ENCODE data around the gene BCAT1.
"Not testable (repeated sequence)": the region's sequence is repeated elsewhere in the genome, so short reads cannot be mapped to it uniquely, and the experiment has no call there.

The BCAT1 gene

DNA sequence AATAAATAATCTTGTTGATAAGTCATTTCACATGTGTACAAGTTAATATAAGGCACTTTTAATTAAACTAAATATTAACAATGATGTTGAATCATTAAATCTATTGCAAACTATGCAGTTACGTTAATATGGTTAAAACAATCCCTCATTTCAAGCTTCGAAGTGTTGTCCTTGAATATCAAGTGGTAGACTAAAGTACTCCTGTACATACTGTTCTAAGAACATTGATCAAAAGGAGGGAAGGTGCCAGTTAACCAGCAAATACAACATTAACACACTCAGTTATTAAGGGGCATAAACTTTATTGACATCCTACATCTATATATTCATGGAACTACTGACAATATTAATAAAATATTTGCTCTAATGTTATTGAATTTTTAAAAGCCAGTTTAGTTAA is 8.7 kb downstream of the BCAT1 start:
- no peaks in the 10 kb centered on the region for H3K9me2 ChIP-seq (replicated peaks; ENCODE audit: control insufficient read depth, low read length)
- no peak overlapping the region for H3K4me2 ChIP-seq (ENCODE audit: low read length)
- no peak overlapping the region for H3K4me3 ChIP-seq (ENCODE audit: low read length)
- H3F3A ChIP-seq (ENCODE audit: control insufficient read depth, insufficient read depth) = no peaks in the 10 kb centered on the region; the same call in 1 of the 2 replicates
- H3K9me3 ChIP-seq (ENCODE audit: control insufficient read depth, insufficient read depth, low read length) = no peaks in the 10 kb centered on the region
- H3K79me2 ChIP-seq (ENCODE audit: control insufficient read depth, low read length) = peaks cover 100% of the 10 kb centered on the region
- peaks cover 15% of the 10 kb centered on the region for H3K4me1 ChIP-seq (ENCODE audit: control insufficient read depth, low read length)
- H3K27ac ChIP-seq (ENCODE audit: low read depth, low read length) = no peak overlapping the region
- peaks cover 85% of the 10 kb centered on the region for H3K36me3 ChIP-seq (ENCODE audit: control insufficient read depth, low read length)
- H4K20me1 ChIP-seq (ENCODE audit: control insufficient read depth, insufficient read depth, low read depth, low read length) = peaks cover 21% of the 10 kb centered on the region
- no peaks in the 10 kb centered on the region for H3K27me3 ChIP-seq (ENCODE audit: control insufficient read depth, low read length)
- TF ChIP-seq EZH2phosphoT487 (IDR thresholded peaks at IDR 0.05; ENCODE audit: borderline replicate concordance, low read length) = no peak
- TF ChIP-seq, protein P1, sequence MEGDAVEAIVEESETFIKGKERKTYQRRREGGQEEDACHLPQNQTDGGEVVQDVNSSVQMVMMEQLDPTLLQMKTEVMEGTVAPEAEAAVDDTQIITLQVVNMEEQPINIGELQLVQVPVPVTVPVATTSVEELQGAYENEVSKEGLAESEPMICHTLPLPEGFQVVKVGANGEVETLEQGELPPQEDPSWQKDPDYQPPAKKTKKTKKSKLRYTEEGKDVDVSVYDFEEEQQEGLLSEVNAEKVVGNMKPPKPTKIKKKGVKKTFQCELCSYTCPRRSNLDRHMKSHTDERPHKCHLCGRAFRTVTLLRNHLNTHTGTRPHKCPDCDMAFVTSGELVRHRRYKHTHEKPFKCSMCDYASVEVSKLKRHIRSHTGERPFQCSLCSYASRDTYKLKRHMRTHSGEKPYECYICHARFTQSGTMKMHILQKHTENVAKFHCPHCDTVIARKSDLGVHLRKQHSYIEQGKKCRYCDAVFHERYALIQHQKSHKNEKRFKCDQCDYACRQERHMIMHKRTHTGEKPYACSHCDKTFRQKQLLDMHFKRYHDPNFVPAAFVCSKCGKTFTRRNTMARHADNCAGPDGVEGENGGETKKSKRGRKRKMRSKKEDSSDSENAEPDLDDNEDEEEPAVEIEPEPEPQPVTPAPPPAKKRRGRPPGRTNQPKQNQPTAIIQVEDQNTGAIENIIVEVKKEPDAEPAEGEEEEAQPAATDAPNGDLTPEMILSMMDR (IDR thresholded peaks at IDR 0.05; ENCODE audit: low read depth, low read length, poor library complexity, severe bottlenecking) = no peak

DNA sequence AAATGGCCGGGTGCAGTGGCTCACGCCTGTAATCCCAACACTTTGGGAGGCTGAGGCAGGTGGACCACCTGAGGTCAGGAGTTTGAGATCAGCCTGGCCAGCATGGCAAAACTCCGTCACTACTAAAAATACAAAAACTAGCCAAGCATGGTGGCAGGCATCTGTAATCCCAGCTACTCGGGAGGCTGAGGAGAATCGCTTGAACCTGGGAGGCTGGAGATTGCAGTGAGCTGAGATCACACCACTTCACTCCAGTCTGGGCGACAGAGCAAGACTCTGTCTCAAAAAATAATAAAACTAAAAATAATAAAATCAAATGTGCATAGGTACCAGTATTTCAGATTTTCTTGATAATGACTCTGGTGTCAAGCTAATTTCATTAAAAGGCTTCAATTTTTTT is 9.3 kb downstream of the BCAT1 start:
- H3K4me2 ChIP-seq (ENCODE audit: low read length); H3F3A ChIP-seq (ENCODE audit: control insufficient read depth, insufficient read depth); H3K27me3 ChIP-seq (ENCODE audit: control insufficient read depth, low read length); H3K9me2 ChIP-seq (replicated peaks; ENCODE audit: control insufficient read depth, low read length); H3K9me3 ChIP-seq (ENCODE audit: control insufficient read depth, insufficient read depth, low read length); H3K27ac ChIP-seq (ENCODE audit: low read depth, low read length); H3K4me3 ChIP-seq (ENCODE audit: low read length): not testable (repeated sequence)
- H3K4me1 ChIP-seq (ENCODE audit: control insufficient read depth, low read length) = peaks cover 10% of the 10 kb centered on the region
- peaks cover 21% of the 10 kb centered on the region for H4K20me1 ChIP-seq (ENCODE audit: control insufficient read depth, insufficient read depth, low read depth, low read length)
- peaks cover 100% of the 10 kb centered on the region for H3K79me2 ChIP-seq (ENCODE audit: control insufficient read depth, low read length)
- peaks cover 83% of the 10 kb centered on the region for H3K36me3 ChIP-seq (ENCODE audit: control insufficient read depth, low read length)

DNA sequence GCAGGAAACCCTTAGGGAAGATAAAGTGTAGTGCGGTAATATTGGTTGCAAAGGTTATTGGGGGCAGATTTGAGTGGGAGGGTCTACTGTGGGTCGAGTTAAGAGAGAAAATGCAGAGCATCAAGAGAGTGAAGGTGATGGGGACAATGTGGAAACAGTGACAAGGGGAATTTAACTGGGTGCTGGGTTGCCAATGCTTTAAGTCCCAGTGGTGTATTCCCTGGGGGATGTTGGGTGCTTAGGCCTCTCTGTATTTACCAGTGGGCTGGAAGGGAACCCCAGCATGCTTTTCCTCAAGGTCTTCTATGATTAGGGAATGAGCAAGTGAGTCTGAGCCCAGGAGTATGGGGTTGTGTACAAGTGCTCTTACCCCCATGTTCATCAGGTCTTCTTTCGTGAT is 10.6 kb downstream of the BCAT1 start:
- H3K27ac ChIP-seq (ENCODE audit: low read depth, low read length) = no peak overlapping the region
- no peaks in the 10 kb centered on the region for H3K9me3 ChIP-seq (ENCODE audit: control insufficient read depth, insufficient read depth, low read length)
- no peaks in the 10 kb centered on the region for H3K9me2 ChIP-seq (replicated peaks; ENCODE audit: control insufficient read depth, low read length)
- H3K79me2 ChIP-seq (ENCODE audit: control insufficient read depth, low read length) = peaks cover 100% of the 10 kb centered on the region
- peaks cover 82% of the 10 kb centered on the region for H3K36me3 ChIP-seq (ENCODE audit: control insufficient read depth, low read length)
- H4K20me1 ChIP-seq (ENCODE audit: control insufficient read depth, insufficient read depth, low read depth, low read length) = peaks cover 15% of the 10 kb centered on the region
- peaks cover 10% of the 10 kb centered on the region; the same call in 1 of the 2 replicates for H3K4me1 ChIP-seq (ENCODE audit: control insufficient read depth, low read length)
- TF ChIP-seq EZH2phosphoT487 (IDR thresholded peaks at IDR 0.05; ENCODE audit: borderline replicate concordance, low read length) = no peak
- TF ChIP-seq, protein P1 (IDR thresholded peaks at IDR 0.05; ENCODE audit: low read depth, low read length, poor library complexity, severe bottlenecking) = no peak
- H3K4me2 ChIP-seq (ENCODE audit: low read length) = no peak overlapping the region
- H3F3A ChIP-seq (ENCODE audit: control insufficient read depth, insufficient read depth) = no peaks in the 10 kb centered on the region; the same call in 1 of the 2 replicates
- H3K4me3 ChIP-seq (ENCODE audit: low read length) = no peak overlapping the region
- no peaks in the 10 kb centered on the region for H3K27me3 ChIP-seq (ENCODE audit: control insufficient read depth, low read length)

DNA sequence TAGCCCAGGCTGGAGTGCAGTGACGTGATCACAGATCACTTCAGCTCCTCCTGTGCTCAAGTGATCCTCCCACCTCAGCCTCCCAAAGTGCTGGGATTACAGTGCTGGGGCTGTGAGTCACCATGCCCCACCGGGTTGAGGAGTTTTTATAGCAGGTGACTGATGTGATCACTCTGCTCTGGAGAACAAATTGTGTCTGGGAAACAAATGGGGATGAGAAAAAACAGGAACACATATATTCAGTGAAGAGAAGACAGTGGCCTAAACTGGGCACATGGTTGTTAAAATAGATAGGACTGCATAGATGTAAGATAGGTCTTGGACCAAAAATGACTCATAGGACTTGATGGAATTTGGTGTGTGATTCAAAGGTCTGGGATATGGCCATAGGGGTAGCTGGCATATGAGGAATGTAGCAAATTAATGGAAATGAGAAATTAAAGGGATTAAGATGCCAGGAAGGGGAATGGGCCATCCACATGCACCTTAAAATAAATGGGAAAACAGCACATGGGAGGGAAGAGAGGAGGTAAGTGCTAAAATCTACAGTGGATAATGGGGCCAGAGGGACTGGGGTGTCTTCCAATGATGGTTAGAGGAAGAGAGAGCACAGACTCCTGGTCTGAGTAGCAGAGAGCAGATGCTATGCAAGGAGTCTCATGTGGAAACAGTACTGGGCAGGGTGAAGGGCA is 11.2 kb downstream of the BCAT1 start:
- no peak overlapping the region for H3K4me3 ChIP-seq (ENCODE audit: low read length)
- H3F3A ChIP-seq (ENCODE audit: control insufficient read depth, insufficient read depth) = no peaks in the 10 kb centered on the region; the same call in 1 of the 2 replicates
- H3K4me2 ChIP-seq (ENCODE audit: low read length) = no peak overlapping the region
- H3K9me2 ChIP-seq (replicated peaks; ENCODE audit: control insufficient read depth, low read length) = no peaks in the 10 kb centered on the region
- no peak for TF ChIP-seq EZH2phosphoT487 (IDR thresholded peaks at IDR 0.05; ENCODE audit: borderline replicate concordance, low read length)
- TF ChIP-seq, protein P1 (IDR thresholded peaks at IDR 0.05; ENCODE audit: low read depth, low read length, poor library complexity, severe bottlenecking) = no peak
- H3K79me2 ChIP-seq (ENCODE audit: control insufficient read depth, low read length) = peaks cover 98% of the 10 kb centered on the region
- no peaks in the 10 kb centered on the region for H3K9me3 ChIP-seq (ENCODE audit: control insufficient read depth, insufficient read depth, low read length)
- H3K4me1 ChIP-seq (ENCODE audit: control insufficient read depth, low read length) = peaks cover 8% of the 10 kb centered on the region; the same call in 1 of the 2 replicates
- H3K36me3 ChIP-seq (ENCODE audit: control insufficient read depth, low read length) = peaks cover 78% of the 10 kb centered on the region
- H3K27me3 ChIP-seq (ENCODE audit: control insufficient read depth, low read length) = no peaks in the 10 kb centered on the region
- peaks cover 15% of the 10 kb centered on the region for H4K20me1 ChIP-seq (ENCODE audit: control insufficient read depth, insufficient read depth, low read depth, low read length)
- no peak overlapping the region for H3K27ac ChIP-seq (ENCODE audit: low read depth, low read length)

All from DOHH2 (cell line).